Measurements from ENCODE around the gene PNPLA2.
A peak's percentile ranks its signal among the peaks of the same experiment; 100 is the strongest.

The PNPLA2 gene

GRCh38 chr11:786235-787083, 32.3 kb upstream of the PNPLA2 start:
- DNase-seq (ENCODE audit: low read depth in 2 of 2), result no peak

- DNase-seq (ENCODE audit: low read depth in 2 of 2), result no peak
Measured at GRCh38 chr11:787084-787675, 31.5 kb upstream of the PNPLA2 start.

- DNase-seq (ENCODE audit: low read depth in 2 of 2), result no peak
Measured at GRCh38 chr11:788009-788640, 30.6 kb upstream of the PNPLA2 start.

- DNase-seq (ENCODE audit: low read depth in 2 of 2), result no peak
Measured at GRCh38 chr11:788953-789940, 29.5 kb upstream of the PNPLA2 start.

DNA sequence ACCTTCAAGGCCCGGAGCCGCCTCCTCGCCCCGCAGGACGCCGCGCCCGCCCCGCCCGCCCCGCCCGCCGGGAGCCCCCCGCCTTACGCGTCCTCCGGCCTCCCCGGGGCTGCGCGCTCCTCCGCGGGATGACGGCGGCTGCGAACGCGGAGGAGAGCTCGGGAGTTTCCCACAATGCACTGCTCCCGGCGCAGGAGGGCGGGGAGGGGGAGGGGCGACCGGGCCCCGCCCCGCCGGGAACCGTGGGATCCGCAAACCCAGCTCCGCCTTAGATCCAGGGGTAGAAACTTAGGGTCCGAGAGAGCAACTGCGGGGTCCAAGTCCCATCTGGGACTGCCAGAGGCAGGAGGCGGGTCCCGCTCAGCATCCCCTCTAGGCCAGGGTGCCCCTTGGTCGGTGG, 28.8 kb upstream of the PNPLA2 start, which contains the start of gene CEND1:
TSS of gene CEND1 (minus strand) at position 148 of the 400 bp plus-strand sequence. CDS start 1,514 bp downstream, outside the sequence.
- peak in 1 of 2 experiments; percentile 12 for DNase-seq (ENCODE audit: low read depth in 2 of 2)

GRCh38 chr11:790721-791564, 27.8 kb upstream of the PNPLA2 start:
- DNase-seq (ENCODE audit: low read depth in 2 of 2), result no peak

DNA sequence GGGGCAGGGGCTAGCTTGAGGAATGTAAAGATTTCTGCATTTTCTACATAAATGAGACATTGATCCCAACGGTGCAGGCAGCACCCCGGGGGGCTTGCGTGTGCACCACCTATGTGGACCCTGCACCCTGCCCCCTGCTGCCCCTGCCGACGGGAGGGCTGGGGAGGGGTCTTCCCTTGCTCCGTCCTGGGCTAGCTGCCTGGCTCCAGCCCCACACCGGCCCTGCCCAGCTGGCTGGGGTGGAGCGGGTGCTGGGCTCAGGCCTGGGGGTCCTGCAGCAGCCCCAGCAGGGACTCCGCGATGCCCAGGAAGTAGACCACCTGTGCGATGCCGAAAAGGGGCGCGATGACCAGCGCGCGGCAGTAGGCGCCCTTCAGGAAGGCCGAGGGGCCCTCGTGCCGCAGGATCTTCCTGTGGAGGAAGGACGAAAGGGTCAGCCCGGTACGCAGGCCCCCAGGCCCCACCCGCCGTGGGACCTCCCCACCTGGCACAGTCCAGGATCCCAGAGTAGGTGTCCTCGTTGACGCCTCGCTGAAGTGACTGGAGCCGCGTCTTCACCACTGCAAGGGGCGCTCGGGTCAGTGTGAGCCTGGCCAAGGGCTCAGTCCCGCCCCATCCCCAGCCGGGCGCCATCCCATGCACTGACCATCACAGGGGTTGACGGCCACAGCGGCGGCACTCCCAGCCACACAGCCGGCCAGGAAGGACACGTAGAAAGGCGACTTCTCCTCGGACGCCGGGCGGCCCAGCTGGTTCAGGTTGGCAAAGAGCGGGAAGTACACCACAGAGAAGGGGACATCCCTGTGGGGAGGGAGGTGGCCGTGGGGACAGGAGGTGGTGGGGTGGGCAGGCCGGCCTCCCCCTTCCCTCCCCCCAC, 26.8 kb upstream of the PNPLA2 start:
- no peak for DNase-seq (ENCODE audit: low read depth in 2 of 2)

- DNase-seq (ENCODE audit: low read depth in 2 of 2), result no peak
Measured at GRCh38 chr11:792535-792821, 26.2 kb upstream of the PNPLA2 start.

DNA sequence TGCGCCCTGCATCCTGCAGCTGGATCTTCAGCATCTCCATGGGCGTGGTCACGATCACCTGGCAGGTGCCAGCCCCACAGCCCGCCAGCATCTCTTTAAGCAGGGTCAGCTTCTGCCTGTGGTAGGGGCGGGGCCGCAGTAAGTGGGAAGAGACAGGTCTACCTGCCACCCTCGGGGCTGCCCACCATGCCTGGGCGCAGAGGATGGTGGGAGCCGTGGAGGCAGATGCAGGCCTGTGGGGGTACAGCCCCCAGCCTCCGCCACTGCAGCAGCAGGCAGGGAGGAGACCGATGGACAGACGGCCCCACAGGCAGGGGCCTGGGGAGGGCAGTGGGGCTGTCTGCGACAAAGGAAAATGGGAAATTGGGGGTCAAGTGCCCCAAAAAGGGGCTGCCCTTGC, 25.8 kb upstream of the PNPLA2 start:
- no peak for DNase-seq (ENCODE audit: low read depth in 2 of 2)

DNA sequence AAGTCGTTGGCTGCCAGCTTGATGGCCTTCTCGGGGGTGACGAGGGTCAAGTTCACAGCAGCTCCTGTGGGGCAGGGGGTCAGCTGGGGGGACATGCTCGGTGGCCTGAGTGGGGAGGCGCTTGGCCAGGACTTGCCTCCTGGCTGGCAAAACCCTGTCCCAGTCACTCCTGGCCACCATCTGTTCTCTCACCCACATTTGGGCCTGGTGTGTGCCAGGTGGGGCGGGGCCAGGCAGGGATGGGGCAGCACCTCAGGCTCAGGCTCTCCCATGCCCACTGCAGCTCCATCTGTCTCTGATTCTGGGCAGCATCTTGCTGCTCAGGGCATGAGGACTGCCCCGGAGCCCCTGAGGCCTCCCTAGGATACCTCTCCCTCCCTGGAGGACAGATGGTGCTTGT, 25.2 kb upstream of the PNPLA2 start:
- DNase-seq (ENCODE audit: low read depth in 2 of 2), result no peak

GRCh38 chr11:794013-794765, 24.5 kb upstream of the PNPLA2 start:
- DNase-seq (ENCODE audit: low read depth in 2 of 2), result no peak

GRCh38 chr11:794766-795633, 23.7 kb upstream of the PNPLA2 start:
- DNase-seq (ENCODE audit: low read depth in 2 of 2), result no peak

DNA sequence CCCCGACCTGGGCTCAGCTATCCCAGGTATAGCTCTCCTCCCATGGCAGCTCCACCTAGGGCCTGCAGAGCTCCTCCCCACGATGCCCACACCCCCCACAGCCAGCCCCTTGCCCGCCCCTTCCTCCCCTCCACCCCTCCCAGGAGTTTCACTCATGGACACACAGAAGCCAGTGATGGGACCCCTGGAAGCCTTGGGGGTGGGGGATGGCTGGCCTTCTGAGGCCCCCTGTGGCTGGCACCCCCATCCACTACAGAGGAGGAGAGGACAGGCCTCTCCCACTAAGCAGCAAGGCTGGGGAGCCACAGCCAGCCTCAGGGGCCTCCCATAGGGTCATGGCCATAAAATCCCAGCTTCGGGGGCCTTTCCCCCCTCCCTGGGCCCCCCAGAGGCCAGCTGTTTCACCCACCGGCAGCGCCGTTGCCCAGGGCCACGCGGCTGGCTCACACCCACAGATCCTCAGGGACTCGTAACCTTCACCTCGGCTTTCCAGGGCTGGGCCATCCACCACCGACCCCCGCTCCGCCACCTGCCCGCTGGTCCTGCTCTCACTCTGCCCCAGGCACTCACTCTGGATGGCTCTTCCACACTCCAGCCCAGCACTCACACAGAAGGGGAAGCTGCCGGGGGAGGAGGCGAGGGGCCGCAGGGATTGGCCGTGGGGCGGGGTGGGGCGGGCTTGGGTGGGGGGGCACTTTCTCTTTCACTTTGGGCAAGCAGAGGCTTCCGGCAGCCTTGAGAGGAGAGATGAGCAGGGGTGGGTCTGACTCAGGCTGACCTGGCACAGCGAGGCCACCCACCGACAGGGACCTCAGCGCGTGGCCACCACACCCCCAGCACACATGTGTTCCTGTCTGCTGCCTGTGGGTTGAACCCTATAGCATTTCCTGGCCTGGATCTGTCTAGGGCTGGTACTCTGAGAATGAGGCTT, 22.8 kb upstream of the PNPLA2 start:
- peak; percentile 43 to 49 for DNase-seq (ENCODE audit: low read depth in 2 of 2)

- DNase-seq (ENCODE audit: low read depth in 2 of 2), result no peak
Measured at GRCh38 chr11:796565-797295, 22.0 kb upstream of the PNPLA2 start.

DNA sequence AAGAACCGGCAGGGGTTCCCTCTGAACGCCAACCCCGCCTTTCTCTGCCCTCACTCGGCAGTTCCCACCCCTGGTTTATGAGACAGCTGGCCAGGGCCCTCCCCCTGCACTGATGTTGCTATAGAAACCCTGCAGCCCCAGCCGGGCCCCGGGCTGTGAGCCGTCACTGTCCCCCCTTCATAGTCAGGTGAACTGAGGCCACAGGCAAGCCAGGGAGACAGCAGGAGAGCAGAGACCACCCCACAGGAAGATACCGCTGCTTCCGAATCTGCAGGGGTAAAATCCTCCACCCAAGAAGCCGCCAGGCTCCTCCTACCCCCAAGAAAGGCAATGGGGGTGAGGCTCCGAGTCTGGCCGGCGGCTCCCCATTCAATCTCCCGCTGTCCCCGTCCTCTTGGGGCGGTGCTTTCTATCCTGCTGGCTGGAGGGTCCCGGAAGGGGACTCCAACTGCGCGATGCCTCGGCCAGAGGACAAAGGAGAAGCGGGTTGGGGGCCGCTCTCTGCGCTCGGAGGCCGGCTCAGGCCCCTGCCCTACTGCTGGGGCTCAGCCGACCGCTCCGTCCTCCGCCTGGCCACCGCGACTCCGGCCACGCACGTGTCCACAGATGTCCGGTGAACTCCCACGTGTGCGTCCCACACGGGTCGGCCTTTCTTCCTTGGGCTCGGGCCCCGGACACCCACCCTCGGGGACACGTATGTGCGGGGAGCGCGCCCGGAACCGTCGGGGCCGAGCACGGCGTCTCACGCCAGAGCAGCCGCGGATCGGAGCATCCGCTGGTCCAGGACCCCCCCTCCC, 21.2 kb upstream of the PNPLA2 start:
- peak; percentile 64 to 68 for DNase-seq (ENCODE audit: low read depth in 2 of 2)
